ENCODE measurements around the gene TACC2.

Gene TACC2, protein sequence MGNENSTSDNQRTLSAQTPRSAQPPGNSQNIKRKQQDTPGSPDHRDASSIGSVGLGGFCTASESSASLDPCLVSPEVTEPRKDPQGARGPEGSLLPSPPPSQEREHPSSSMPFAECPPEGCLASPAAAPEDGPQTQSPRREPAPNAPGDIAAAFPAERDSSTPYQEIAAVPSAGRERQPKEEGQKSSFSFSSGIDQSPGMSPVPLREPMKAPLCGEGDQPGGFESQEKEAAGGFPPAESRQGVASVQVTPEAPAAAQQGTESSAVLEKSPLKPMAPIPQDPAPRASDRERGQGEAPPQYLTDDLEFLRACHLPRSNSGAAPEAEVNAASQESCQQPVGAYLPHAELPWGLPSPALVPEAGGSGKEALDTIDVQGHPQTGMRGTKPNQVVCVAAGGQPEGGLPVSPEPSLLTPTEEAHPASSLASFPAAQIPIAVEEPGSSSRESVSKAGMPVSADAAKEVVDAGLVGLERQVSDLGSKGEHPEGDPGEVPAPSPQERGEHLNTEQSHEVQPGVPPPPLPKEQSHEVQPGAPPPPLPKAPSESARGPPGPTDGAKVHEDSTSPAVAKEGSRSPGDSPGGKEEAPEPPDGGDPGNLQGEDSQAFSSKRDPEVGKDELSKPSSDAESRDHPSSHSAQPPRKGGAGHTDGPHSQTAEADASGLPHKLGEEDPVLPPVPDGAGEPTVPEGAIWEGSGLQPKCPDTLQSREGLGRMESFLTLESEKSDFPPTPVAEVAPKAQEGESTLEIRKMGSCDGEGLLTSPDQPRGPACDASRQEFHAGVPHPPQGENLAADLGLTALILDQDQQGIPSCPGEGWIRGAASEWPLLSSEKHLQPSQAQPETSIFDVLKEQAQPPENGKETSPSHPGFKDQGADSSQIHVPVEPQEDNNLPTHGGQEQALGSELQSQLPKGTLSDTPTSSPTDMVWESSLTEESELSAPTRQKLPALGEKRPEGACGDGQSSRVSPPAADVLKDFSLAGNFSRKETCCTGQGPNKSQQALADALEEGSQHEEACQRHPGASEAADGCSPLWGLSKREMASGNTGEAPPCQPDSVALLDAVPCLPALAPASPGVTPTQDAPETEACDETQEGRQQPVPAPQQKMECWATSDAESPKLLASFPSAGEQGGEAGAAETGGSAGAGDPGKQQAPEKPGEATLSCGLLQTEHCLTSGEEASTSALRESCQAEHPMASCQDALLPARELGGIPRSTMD (N-terminal part only)

DNA sequence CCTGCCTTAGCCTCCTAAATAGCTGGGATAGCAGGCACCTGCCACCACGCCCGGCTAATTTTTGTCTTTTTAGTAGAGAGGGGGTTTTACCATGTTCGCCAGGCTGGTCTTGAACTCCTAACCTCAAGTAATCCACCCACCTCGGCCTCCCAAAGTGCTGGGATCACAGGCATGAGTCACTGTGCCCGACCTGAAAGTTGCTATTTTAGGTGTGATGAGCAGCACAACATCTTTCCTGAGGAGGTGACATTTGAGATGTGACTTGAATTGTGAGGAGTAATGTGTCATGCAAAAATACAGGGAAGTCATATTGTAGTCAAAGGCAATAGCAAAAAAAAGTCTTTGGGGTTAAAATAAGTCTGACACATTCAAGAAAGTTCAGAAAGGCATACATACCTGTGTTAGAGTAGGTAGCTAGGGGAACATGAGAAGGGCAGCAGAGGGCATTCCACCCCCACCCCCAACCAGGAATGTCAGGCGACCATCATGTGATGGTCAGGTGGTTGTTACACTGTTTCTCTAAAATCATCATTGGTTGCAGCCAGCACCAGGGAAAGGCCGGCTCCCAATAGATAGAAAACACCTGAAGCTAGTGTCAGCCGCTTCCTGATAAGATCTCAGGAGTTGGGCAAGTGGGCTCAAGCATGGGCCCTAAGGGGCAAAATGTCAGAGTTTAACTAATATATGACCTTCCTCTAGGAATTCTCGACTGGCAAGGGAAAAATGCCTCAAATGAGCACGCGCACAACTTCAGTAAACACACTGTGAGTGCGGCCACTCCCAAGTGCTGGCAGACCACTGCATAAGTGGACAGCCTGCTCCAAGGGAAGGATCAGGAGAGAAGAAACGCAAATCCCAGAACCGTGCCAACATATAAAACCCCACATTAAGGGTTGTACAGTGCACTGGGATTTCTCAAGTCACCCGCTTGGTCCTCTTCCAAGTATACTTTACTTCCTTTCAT, at the start of gene TACC2:
TSS of gene TACC2 (plus strand) at position 803 of the 964 bp plus-strand sequence. CDS start 32,819 bp downstream, outside the sequence.
- H3K4me3 ChIP-seq (ENCODE audit: low read length) = no peak within 1 kb of the TSS
- peaks cover 15% of the 10 kb centered on the region for H3K4me1 ChIP-seq (ENCODE audit: control insufficient read depth, insufficient read depth, low read length)
- H3K36me3 ChIP-seq (ENCODE audit: control insufficient read depth, insufficient read depth, low read length) = no peaks in the 10 kb centered on the region
- peaks cover 6% of the 10 kb centered on the region for H3K9me3 ChIP-seq (ENCODE audit: control insufficient read depth, low read length)
- no peak within 1 kb of the TSS for H3K9ac ChIP-seq (ENCODE audit: low read length)
- no peaks in the 10 kb centered on the region for H3K27me3 ChIP-seq (ENCODE audit: control insufficient read depth, insufficient read depth, low read length)

DNA sequence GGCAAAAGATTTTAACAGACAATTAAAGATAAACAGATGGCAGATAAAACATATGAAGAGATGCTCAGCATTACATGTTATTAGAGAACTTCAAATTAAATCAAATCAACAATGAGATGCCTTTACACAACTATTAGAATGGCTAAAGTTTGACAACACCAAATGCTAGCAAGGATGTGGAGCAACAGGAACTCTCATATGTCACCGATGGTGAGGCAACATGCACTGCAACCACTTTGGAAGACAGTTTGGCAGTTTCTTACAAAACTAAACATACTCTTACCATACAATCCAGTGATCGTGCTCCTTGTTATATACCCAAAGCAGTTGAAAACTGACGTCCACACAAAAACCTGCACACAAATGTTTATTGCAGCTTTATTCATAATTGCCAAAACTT, 47.4 kb upstream of the TACC2 start:
- Histone ChIP-seq H3K9ac (ENCODE audit: low read length) (no peak overlapping the region), H3K9me3 (ENCODE audit: control insufficient read depth, low read length) (no peaks in the 10 kb centered on the region), H3K36me3 (ENCODE audit: control insufficient read depth, insufficient read depth, low read length) (no peaks in the 10 kb centered on the region), H3K27me3 (ENCODE audit: control insufficient read depth, insufficient read depth, low read length) (no peaks in the 10 kb centered on the region), H3K4me3 (ENCODE audit: low read length) (no peak overlapping the region), H3K4me1 (ENCODE audit: control insufficient read depth, insufficient read depth, low read length) (no peaks in the 10 kb centered on the region)

DNA sequence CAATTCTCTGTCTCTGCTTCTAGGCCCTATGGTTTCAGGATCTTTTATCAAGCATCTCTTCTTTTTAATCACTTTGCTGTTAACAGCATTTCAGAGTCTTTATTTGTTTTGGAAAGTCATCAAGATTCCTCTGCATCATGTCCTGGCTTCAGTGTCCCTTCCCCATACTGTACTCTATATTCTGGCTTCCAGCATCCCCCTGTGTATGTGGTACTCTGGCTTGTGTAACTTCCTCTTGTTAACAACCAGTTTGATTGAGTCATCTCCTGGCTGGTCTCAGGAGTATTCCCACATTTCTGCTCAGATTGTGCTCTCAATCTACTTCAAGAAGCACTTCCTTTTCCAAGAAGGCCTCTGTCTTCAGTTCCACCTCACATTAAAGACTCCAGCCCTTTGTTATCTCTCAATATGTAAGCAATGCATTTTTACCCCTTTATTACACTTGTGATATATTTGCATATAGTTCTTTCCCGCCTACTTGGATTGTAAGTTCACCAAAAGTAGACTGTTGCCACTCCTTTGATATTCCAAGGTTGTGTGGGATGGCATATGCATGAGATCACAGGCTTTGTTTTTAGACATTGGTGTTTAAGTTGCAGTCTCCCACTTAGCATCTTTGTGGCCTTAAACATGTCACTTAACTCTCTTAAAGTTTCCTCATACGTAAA, 46.1 kb upstream of the TACC2 start:
- no peak overlapping the region for H3K9ac ChIP-seq (ENCODE audit: low read length)

DNA sequence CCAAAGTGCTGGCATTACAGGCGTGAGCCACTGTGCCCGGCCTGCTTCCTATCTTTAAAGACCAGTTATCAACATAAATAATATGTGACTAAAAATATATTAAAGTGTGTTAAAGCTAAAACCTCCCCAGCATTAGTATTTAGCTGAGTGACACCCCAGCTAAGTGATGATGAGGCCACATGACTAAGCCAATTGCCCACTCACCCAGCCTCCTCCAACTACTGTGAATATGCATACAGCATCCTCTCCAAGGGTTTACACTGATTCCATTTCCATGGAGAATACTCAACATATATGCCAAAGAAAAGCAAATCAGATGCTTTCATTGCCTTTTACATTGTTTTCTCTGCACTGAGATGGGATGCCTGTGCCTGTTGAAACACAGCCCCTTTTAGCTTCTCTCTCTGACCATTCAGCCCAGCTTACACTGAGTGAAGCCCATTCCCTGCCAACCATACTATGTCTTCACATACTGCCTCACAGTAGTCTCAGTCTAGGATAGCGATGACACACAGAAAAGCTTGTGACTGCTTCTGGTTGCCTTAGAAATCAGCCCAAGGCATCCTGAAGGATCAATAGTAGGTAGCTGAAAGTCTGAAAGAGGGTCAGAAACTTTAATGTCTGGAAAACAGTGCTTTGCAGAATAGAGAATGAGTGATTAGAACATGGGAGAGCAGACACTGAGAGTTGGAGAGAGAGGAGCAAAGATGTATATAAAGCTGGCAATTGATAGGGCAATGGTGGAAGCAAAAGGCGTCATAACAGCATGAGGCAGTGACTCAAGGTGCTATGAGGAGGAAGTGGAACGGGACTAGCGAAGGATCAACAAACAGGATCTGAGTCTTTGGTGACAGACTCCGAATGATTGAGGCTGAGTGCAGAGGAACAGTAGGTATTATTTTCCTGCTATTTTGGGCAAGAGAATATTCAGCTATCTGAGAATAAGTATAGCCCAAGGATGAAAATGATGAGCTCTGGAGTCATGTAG, 41.3 kb upstream of the TACC2 start:
- no peak overlapping the region for H3K4me3 ChIP-seq (ENCODE audit: low read length)
- peaks cover 13% of the 10 kb centered on the region for H3K4me1 ChIP-seq (ENCODE audit: control insufficient read depth, insufficient read depth, low read length)
- H3K9me3 ChIP-seq (ENCODE audit: control insufficient read depth, low read length) = no peaks in the 10 kb centered on the region
- H3K36me3 ChIP-seq (ENCODE audit: control insufficient read depth, insufficient read depth, low read length) = no peaks in the 10 kb centered on the region
- no peaks in the 10 kb centered on the region for H3K27me3 ChIP-seq (ENCODE audit: control insufficient read depth, insufficient read depth, low read length)
- H3K9ac ChIP-seq (ENCODE audit: low read length) = no peak overlapping the region

More for the DNA sequence above, 46.1 kb upstream of the TACC2 start:
- H3K27me3 ChIP-seq (ENCODE audit: control insufficient read depth, insufficient read depth, low read length) = no peaks in the 10 kb centered on the region
- H3K9me3 ChIP-seq (ENCODE audit: control insufficient read depth, low read length) = no peaks in the 10 kb centered on the region
- peaks cover 4% of the 10 kb centered on the region for H3K4me1 ChIP-seq (ENCODE audit: control insufficient read depth, insufficient read depth, low read length)
- no peak overlapping the region for H3K4me3 ChIP-seq (ENCODE audit: low read length)
- H3K36me3 ChIP-seq (ENCODE audit: control insufficient read depth, insufficient read depth, low read length) = no peaks in the 10 kb centered on the region

DNA sequence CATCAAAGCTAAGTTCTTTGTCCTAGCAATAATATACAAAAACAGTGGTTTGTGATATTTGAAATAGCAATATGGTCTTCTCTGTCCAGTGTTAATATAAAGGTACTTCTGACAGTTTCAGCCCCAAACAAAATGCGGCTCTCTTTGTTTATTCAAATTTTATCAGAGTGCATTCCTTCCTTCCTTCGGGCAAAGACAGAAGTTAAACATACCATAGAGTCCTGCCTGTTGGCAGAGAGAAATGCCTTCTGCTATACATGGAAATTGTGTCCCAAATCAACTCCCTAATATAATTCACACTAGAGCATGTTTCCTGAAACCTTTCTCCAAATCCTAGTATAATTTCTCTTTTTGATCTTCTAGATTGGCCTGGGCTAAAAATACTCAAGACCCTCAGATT, 39.9 kb upstream of the TACC2 start:
- Histone ChIP-seq H3K4me3 (ENCODE audit: low read length) (no peak overlapping the region), H3K9ac (ENCODE audit: low read length) (no peak overlapping the region), H3K9me3 (ENCODE audit: control insufficient read depth, low read length) (no peaks in the 10 kb centered on the region), H3K4me1 (ENCODE audit: control insufficient read depth, insufficient read depth, low read length) (peaks cover 13% of the 10 kb centered on the region), H3K27me3 (ENCODE audit: control insufficient read depth, insufficient read depth, low read length) (no peaks in the 10 kb centered on the region), H3K36me3 (ENCODE audit: control insufficient read depth, insufficient read depth, low read length) (no peaks in the 10 kb centered on the region)

DNA sequence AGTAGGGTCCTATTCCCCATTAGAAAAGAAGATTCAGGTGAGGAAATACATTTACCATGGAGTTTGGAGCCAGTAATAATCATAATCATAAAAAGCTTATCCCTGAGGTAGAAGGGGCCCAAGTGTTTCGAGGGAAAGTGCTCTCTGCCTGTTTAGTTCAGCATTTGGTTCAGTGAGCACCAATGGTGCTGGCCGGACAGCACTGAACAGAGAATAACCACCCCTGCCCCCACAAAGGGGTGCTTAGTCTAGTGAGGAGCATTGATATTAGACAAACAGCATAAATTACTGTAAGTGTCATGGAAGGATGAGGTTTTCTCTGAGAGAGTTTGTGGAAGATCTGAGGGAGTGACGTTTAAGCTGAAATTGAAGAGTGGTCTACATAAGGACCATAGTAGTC, 39.5 kb upstream of the TACC2 start:
- no peaks in the 10 kb centered on the region for H3K9me3 ChIP-seq (ENCODE audit: control insufficient read depth, low read length)
- H3K4me3 ChIP-seq (ENCODE audit: low read length) = no peak overlapping the region
- no peaks in the 10 kb centered on the region for H3K27me3 ChIP-seq (ENCODE audit: control insufficient read depth, insufficient read depth, low read length)
- peaks cover 13% of the 10 kb centered on the region for H3K4me1 ChIP-seq (ENCODE audit: control insufficient read depth, insufficient read depth, low read length)
- no peak overlapping the region for H3K9ac ChIP-seq (ENCODE audit: low read length)
- no peaks in the 10 kb centered on the region for H3K36me3 ChIP-seq (ENCODE audit: control insufficient read depth, insufficient read depth, low read length)

DNA sequence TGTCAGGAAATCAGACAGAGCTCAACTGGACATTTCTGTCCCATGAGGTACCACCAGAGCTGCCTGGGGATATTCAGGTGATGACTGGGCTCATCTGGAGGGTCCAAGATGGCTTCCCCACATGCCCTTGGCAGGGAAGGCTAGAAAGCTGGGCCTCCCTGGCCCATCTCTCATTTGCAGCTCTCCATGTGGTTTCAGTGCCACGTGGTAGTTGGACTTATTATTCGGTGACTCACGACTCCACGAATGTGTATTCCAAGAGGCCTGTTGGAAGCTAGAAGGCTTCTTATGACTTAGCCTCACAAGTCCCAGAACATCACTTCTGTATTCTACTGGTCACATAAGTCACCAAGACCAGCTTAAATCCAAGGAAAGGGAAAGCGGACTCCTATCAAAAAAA, 36.7 kb upstream of the TACC2 start:
- Histone ChIP-seq H3K9me3 (ENCODE audit: control insufficient read depth, low read length) (no peaks in the 10 kb centered on the region), H3K4me3 (ENCODE audit: low read length) (no peak overlapping the region), H3K36me3 (ENCODE audit: control insufficient read depth, insufficient read depth, low read length) (peaks cover 3% of the 10 kb centered on the region)

DNA sequence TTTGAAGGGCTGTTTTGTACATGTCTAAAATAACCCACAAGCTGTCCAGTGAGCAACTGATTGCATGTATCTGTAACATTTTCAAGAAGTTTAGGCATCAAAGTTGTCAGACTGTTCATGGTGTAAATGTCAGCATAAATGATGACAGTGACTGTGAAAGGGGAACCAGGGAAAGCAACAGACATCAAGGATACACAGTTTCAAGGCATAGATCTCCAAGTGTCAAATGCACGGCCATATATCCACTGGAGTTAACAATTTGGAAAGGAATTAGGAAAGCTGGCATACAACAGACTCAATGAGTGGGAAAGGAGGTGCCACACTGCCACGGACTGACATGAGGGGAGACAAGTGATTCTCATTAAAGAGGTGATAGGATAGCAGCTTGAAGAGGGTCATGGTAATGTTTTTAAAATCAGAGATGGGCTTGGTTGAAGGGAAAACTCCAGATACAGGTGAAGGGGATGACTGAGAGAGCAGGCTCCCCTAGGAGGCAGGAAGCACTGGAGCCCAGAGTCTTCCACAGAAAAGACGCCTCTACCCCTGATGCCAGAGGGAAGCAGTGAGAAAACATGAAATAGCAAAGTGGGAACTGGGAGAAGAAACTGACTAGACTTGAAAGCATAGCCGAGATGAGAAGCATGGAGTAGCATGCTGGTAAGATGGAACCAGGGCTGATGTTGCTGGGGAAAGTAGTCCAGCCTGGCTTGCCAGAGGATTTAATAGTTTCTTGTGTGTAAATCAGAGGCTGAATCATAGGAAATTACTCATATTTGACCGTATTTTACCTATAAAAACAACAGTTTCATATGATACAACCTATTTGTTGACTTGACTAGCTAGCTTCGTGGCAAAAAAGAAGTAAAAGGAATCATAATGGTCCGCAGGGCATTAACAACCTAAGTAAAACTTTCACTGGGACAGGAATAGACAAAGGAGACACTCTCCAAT, 32.6 kb upstream of the TACC2 start:
- H3K9me3 ChIP-seq (ENCODE audit: control insufficient read depth, low read length) = no peaks in the 10 kb centered on the region
- H3K4me3 ChIP-seq (ENCODE audit: low read length) = no peak overlapping the region
- no peaks in the 10 kb centered on the region for H3K4me1 ChIP-seq (ENCODE audit: control insufficient read depth, insufficient read depth, low read length)
- no peaks in the 10 kb centered on the region for H3K27me3 ChIP-seq (ENCODE audit: control insufficient read depth, insufficient read depth, low read length)
- H3K9ac ChIP-seq (ENCODE audit: low read length) = no peak overlapping the region
- H3K36me3 ChIP-seq (ENCODE audit: control insufficient read depth, insufficient read depth, low read length) = peaks cover 3% of the 10 kb centered on the region

More for the DNA sequence above, 36.7 kb upstream of the TACC2 start:
- H3K4me1 ChIP-seq (ENCODE audit: control insufficient read depth, insufficient read depth, low read length) = peaks cover 13% of the 10 kb centered on the region
- no peaks in the 10 kb centered on the region for H3K27me3 ChIP-seq (ENCODE audit: control insufficient read depth, insufficient read depth, low read length)
- no peak overlapping the region for H3K9ac ChIP-seq (ENCODE audit: low read length)

DNA sequence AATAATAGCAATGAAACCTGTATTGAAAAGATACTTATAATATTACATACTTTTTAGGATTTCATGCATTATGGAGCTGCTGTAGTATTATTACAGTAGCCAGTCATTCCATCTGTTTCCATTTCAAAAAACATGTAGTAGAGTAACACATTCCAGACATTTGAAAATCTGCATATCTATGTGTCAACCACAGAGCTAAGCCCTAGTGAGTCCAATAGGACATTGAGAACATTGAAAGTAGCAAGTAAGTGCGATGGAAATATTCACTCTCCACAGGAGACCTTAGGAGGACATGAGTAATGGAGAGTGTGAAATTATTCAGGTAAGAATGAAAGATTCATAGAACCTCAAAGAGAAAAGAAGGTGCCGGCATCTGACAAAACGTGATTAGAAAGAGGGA, 29.3 kb upstream of the TACC2 start:
- H3K27me3 ChIP-seq (ENCODE audit: control insufficient read depth, insufficient read depth, low read length) = no peaks in the 10 kb centered on the region
- H3K36me3 ChIP-seq (ENCODE audit: control insufficient read depth, insufficient read depth, low read length) = peaks cover 3% of the 10 kb centered on the region
- no peaks in the 10 kb centered on the region for H3K9me3 ChIP-seq (ENCODE audit: control insufficient read depth, low read length)
- H3K4me3 ChIP-seq (ENCODE audit: low read length) = no peak overlapping the region
- no peaks in the 10 kb centered on the region for H3K4me1 ChIP-seq (ENCODE audit: control insufficient read depth, insufficient read depth, low read length)
- H3K9ac ChIP-seq (ENCODE audit: low read length) = no peak overlapping the region

Measured in mucosa of stomach (tissue), 1 donor.